ENCODE measurements around the gene PPM1L.

Gene PPM1L

GRCh38 chr3:160820022-160820421, 64.0 kb downstream of the PPM1L start:
- DNase-seq (ENCODE audit: low read depth in 1 of 2, low spot score in 1 of 2): no peak
- TF ChIP-seq GABPA (IDR thresholded peaks at IDR 0.05; ENCODE audit: low read depth): no peak
- TF ChIP-seq SPI1 (IDR thresholded peaks at IDR 0.05; ENCODE audit: borderline replicate concordance, low read depth): no peak
- TF ChIP-seq REST (IDR thresholded peaks at IDR 0.05; ENCODE audit: insufficient replicate concordance, low read depth): no peak
- no peak for TF ChIP-seq CTCF (IDR thresholded peaks at IDR 0.05; ENCODE audit: insufficient read depth, low read length)
- no peak for TF ChIP-seq POLR2AphosphoS5 (IDR thresholded peaks at IDR 0.05; ENCODE audit: low read depth)
- Histone ChIP-seq H3K27ac (replicated peaks) (no peak overlapping the region), H3K27me3 (ENCODE audit: insufficient read depth, poor library complexity, severe bottlenecking) (no peaks in the 10 kb centered on the region), H3K4me3 (replicated peaks; ENCODE audit: insufficient read depth, low read length) (no peak overlapping the region)

GRCh38 chr3:160820430-160820829, 64.4 kb downstream of the PPM1L start:
- no peaks in the 10 kb centered on the region for H3K27me3 ChIP-seq (ENCODE audit: insufficient read depth, poor library complexity, severe bottlenecking)
- H3K4me3 ChIP-seq (replicated peaks; ENCODE audit: insufficient read depth, low read length): no peak overlapping the region
- no peak for DNase-seq (ENCODE audit: low read depth in 1 of 2, low spot score in 1 of 2)
- no peak overlapping the region for H3K27ac ChIP-seq (replicated peaks)
- TF ChIP-seq REST (IDR thresholded peaks at IDR 0.05; ENCODE audit: insufficient replicate concordance, low read depth) (no peak), GABPA (IDR thresholded peaks at IDR 0.05; ENCODE audit: low read depth) (no peak), CTCF (IDR thresholded peaks at IDR 0.05; ENCODE audit: insufficient read depth, low read length) (no peak), POLR2AphosphoS5 (IDR thresholded peaks at IDR 0.05; ENCODE audit: low read depth) (no peak), SPI1 (IDR thresholded peaks at IDR 0.05; ENCODE audit: borderline replicate concordance, low read depth) (no peak)

- no peaks in the 10 kb centered on the region for H3K27me3 ChIP-seq (ENCODE audit: insufficient read depth, poor library complexity, severe bottlenecking)
- H3K27ac ChIP-seq (replicated peaks): no peak overlapping the region
- H3K4me3 ChIP-seq (replicated peaks; ENCODE audit: insufficient read depth, low read length): no peak overlapping the region
- TF ChIP-seq GABPA (IDR thresholded peaks at IDR 0.05; ENCODE audit: low read depth) (no peak), REST (IDR thresholded peaks at IDR 0.05; ENCODE audit: insufficient replicate concordance, low read depth) (no peak), SPI1 (IDR thresholded peaks at IDR 0.05; ENCODE audit: borderline replicate concordance, low read depth) (no peak), POLR2AphosphoS5 (IDR thresholded peaks at IDR 0.05; ENCODE audit: low read depth) (no peak), CTCF (IDR thresholded peaks at IDR 0.05; ENCODE audit: insufficient read depth, low read length) (no peak)
- DNase-seq (ENCODE audit: low read depth in 1 of 2, low spot score in 1 of 2): no peak
These were observed 66.9 kb downstream of the PPM1L start for GRCh38 chr3:160822936-160823335.
